GM18519 (cell line): ENCODE data around the gene AMPD2.

Source experiments
- ATAC-seq: cut with Tn5 transposase; IDR thresholded peaks from one replicate; pipeline ENCODE4 v1.9.1; 2021; ENCODE audit warnings: mild to moderate bottlenecking, moderate library complexity; ENCODE audit not compliant: unreplicated experiment, low FRiP score

The AMPD2 gene

DNA sequence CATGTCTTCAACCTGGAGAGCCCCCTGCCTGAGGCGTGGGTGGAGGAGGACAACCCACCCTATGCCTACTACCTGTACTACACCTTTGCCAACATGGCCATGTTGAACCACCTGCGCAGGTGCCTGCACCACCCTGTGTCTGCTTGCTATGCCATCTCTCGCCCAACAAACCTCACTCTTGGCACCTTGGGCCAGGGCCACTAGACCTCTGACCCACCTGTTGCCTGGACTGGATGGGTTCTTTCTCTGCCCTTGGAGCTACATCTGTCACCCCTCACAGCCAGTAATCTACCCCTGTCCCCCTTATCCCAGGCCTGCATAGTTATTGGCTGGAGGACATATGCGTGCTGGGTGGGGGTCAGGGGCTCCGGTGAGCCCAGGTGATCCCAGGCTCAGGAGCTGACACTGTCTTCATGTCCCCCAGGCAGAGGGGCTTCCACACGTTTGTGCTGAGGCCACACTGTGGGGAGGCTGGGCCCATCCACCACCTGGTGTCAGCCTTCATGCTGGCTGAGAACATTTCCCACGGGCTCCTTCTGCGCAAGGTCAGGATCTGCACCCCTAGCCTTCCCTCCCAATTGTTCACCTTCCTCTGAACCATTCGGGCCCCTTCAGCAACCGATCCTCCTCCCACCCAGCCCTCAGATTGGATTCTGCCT is 9.9 kb downstream of the AMPD2 start:
- no peak for ATAC-seq

DNA sequence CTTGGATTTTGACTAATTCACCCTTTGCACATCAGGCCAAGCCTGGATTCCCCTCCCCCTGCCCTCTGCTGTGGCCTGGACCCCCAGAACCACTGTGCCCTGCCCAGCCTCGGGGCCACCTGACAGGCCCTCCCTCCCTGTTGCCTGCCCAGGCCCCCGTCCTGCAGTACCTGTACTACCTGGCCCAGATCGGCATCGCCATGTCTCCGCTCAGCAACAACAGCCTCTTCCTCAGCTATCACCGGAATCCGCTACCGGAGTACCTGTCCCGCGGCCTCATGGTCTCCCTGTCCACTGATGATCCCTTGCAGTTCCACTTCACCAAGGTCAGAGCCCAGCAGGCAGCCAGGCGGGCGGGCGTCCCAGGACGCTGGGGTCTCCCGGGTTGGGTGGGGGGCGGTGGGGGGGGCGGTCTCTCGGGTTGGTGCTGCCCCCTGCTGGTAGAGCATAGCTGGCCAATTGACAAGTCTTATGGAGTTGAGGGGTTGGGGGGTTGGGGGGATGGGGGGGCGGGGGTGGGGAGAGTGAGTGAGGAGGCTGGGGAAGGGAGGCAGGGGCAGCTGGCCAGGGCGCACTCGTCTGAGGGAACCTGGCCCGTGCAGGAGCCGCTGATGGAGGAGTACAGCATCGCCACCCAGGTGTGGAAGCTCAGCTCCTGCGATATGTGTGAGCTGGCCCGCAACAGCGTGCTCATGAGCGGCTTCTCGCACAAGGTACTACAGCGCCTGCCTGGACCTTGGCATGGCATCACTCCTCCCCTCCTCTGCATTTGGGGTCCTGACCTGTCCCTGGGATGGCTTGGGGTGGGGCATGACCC is 10.7 kb downstream of the AMPD2 start:
- ATAC-seq: no peak

DNA sequence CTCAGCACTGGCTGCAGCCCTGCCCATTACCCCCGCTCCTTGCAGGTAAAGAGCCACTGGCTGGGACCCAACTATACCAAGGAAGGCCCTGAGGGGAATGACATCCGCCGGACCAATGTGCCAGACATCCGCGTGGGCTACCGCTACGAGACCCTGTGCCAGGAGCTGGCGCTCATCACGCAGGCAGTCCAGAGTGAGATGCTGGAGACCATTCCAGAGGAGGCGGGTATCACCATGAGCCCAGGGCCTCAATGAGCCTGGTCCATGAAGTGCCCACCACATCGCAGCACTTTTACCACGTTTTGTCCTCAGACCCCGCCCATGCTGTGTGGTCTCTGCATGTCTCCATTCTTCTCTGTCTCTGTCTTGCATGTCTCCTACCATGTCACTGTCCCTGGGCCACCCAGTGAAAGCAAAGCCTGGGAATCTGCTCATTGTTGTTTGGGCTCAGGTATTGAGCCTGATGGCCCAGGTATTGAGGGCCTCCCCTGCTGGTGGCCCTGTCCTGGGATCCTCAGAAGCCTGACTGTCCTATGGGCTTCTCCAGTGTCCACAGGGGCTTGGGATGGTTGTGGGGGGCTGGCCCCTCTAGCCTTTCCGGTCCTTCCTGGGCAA is 11.4 kb downstream of the AMPD2 start:
- ATAC-seq: no peak

DNA sequence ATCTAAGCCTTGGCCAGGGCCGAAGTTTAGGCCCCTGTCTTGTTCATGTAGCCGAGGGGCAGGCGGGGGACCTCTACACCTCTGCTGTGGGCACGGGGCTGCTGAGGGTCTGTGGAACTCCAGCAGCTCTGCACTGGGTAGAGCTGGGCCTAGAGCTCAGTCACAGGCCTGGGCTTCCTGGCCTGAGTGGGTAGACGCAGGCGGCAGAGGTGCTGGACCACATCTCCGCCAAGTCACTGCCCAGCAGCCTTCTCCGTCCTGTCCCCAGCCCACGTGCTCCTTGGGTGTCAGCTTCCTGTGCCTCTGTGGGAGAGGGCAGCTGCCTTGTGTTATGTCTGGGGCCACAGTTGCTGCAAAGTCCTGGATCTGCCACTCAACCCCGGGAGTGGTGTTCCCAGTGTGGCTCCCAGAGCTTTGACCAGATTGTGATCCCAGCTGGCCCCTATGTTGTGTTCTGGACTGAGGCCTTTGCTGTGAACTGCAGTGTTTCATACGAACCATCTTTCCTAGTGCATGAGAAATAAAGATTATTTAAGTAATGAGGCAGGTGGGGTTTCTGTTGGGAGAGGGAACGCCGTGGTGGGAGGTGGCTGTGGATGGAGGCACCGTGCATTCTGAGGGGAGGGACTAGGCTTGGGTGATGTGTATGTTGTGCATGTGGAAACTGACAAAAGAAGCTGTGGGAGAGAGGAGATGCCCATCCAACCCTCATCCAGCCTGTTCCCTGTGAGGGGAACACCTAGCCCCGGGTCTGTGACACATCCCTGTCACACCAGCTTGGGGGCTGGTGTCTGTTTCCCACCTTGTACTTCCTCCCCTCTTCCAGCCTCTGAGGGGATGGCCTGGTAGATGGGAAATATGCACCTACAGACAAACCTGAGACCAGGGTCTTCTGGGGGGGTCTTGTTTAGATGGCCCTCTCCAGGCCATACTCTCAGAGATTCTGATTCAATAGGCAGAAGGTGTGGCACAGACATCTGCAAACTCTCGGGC is 12.2 kb downstream of the AMPD2 start:
- no peak for ATAC-seq

DNA sequence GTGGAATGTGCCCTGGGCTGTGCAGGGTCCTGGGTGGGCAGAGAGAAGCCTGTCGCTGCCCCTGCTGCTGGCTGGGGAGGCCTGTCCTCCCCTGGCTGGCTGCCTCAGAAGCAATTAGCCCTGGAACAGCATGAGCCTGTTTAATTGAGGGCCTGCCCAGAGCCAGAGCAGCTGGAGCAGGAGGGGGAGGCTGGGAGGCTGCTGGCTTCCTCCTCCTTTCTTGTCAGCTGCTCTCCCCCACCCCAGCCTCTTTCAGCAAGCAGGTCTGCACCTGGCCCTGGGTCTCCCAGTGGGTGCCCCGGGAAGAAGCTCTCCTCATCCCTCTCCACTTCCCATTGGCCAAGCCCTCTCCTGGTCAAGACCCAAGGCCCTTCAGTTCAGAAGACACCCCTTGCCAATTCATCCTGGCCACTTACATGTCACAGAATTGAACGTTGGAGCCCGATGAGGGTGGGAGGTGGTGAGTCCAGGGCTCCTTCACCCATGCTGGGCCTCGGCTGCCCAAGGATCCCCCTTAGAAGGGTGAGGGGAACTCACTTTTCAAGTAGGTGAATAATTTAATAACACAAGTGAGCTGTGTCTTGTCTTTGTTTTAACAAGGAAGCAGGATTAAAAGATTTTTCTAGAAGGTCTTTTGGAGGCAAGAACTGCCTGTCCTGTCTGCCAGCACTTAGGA is 13.2 kb downstream of the AMPD2 start:
- no peak for ATAC-seq

DNA sequence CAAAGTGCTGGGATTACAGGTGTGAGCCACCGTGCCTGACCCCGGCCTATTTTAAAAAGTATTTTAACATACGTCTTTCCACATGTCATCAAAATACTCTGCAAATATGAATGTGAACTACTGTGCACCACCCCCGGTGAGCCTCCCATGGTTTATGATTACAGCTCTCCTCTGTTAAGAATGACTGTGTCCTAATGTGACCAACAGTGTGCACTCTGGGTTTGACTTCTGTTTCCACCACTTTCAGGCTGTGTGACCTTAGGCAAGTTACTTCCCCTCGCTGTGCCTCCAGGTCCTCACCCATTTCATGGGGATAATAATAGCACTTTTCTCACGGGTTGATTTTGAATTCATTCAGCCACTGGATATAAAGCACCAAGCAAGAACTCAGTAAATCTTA is 14.7 kb downstream of the AMPD2 start:
- ATAC-seq: no peak

DNA sequence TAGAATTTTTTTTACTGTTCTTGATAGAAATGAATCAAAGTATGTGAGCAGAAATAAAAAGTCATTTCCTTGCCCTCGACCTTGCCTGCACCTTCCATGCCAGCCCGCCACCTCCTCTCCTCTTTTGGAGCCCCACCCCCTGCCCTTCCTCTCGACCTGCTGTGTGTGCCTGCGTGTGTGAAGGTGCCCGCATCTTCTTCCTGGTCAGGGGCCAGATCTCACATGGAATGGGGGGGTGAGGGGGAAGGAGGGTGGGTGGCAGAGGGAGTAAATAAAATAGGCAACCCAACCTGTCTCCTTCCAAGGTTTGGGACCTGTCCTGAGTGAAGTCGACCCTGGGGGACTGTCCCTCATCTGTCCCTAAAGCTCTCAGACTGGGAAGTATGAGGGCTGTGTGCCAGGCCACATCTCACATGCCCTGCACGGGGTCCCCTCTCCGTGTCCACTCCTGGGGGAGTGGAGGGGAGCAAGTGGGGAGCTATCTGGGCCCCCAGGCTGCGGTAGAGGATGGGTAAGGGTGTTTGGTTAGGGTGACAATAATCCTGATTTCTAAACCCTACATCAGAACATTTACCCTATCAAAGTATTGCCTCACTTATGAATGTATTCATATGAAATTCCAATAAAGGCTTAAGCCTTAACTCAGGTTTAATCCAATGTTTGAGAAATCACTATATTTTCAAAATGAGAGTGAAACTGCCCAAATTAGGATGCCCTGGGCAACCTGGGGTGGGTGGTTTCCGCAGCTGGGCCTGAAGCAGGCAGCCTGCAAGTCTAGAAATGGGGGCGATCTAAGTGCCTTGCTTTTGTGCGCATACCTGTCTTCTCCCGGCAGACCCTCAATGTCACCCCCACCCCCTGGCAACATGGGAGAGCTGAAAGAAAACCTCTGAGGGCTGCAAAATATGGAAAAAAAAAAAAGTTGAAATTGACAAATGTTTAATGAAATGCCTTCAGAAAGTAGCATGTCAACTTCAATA is 15.4 kb downstream of the AMPD2 start:
- ATAC-seq: no peak

DNA sequence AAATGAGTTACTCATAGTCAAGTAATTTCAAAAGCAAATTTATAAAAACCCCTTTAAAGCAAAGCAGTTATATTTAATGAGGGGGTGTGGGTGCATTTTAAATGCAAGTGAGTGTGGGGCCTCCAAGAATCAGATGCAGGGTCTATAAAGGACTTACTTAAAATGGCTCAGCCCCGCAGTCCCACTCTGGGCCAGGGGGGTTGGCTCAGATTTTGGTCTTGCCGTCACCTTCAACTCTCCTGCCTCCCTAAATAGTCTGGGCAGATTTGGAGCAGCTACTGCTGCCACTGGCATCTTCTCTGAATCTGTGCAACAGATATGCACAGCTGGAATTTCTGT is 16.2 kb downstream of the AMPD2 start:
- ATAC-seq: no peak

DNA sequence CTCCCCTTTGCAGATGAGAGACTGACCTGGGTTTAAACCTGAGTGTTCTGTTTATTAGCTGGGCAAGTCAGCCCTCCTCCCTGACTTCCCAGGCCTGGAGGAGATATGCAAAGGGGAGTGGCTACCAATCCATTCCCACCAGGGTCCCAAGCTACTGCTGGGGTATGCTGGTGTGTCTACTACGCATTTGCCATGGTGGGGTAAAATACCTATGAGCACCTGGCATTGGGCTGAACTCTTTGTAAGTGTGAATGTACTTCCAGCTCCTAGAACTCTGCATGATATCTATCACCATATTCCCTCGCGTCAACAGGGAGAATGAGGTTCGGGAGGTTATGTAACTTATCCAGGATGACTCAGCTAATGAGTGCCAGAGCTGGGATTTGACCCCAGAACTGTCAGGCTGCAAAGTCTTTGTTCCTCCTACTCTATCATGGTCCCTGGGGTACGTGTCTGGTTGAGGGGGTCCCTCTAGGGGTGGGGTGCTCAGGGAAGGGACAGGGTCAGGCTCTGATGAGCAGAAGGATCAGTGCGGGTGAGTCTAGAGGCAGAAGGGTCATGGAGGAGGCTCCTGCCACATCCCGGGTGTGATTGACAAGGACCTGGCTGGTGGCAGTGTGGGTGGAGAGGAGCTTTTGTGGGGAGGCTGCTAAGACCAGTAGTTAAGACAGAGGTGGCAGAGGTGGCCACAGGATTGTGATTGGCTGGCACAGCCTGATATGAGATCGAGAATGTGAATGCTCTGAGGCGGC is 16.7 kb downstream of the AMPD2 start:
- no peak for ATAC-seq

DNA sequence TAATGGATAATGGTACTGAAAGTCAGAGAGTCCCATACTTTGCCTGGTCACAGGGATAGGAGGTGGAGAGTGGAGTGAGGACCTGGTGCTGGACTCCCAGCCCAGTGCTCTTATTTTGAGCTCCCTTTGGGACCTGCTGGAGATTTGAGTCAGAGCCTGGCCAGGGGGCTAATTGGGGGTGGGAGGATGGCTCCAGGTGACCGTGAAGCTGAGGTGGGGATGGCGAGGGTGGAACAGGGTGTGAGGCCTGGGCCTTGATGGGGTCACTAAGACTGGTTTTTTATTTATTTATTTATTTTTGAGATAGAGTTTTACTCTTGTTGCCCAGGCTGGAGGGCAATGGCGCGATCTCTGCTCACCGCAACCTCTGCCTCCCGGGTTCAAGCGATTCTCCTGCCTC is 17.8 kb downstream of the AMPD2 start:
- ATAC-seq: no peak

DNA sequence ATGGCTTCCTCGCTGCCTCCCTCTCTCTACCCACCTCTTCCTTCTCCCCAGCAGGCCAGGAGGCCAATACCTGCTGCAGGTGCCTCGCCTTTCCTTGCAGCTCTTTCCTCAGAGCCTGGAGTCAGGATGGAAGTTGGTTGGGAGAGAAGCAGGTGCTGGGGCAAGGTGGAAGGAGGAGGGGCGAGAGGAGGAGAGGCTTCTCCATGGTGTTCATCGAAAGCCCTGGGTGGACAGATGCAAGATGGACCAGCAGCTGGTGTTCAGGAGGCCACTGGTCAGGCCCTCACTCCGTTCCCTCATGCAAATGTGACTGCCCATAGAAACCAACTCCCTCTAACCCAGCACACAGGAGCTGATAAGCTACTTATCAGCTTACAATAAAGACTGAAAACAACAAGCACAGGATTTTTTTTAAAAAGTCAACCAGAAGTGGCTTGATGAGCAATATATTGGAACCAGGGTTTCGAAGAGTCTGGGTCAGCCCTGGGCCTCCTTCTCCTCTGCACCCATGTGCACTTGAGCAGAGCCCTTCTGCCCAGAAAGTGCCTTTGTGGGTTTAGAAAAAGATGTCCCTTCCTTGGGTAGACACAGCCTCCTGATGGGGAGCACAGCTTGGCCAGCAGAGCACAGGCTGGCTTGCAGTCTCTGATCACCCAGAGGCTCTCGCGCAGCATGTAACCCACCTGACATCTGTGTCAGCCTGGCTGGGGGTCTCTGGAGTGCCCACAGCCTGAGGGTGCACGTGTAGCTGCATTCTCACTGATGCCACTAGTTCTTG is 19.6 kb downstream of the AMPD2 start:
- no peak for ATAC-seq

DNA sequence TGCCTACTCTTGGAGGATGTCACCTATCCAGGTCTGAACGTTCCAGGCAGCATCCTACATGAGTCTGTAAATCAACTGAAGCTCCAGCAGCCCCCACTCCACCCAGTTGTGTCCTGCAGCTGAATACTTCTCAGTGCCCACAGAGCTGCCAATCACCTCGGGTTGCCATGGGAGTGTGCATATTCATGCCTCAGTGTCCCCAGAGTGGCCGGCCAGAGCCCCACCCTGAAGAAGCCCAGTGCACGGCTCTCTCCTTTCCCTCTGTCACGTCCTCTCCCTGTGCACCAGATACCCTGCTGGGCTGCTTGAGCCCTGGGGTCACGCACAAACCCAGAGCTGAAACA is 20.2 kb downstream of the AMPD2 start:
- ATAC-seq: no peak

DNA sequence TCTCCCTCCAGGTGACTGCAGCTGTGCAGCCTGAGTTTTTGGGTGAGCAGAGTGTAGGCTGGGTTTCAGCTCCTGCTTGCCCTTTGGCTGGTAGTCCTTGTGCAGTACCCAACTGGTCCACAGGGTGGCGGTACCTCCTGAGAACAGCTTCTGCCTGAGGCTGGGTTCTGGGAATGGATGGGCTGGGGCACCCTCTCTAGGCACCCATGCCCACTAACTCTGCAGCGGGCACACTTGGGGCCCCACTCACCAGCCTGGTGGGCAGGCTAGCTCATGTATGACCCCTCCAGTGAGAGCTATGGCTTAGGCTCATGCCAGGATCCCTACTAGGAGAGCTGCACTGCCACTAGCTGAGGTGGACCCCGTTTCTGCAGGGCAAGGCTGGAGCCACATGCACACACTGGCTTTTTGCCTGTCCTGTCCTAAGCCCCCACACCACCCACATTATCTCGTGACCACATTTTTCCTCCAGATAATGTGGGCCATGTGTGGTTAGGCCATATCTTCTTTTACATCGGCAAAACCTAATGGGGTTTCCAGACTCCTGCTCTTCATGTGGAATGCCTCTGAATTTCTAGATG is 20.7 kb downstream of the AMPD2 start:
- ATAC-seq: no peak

DNA sequence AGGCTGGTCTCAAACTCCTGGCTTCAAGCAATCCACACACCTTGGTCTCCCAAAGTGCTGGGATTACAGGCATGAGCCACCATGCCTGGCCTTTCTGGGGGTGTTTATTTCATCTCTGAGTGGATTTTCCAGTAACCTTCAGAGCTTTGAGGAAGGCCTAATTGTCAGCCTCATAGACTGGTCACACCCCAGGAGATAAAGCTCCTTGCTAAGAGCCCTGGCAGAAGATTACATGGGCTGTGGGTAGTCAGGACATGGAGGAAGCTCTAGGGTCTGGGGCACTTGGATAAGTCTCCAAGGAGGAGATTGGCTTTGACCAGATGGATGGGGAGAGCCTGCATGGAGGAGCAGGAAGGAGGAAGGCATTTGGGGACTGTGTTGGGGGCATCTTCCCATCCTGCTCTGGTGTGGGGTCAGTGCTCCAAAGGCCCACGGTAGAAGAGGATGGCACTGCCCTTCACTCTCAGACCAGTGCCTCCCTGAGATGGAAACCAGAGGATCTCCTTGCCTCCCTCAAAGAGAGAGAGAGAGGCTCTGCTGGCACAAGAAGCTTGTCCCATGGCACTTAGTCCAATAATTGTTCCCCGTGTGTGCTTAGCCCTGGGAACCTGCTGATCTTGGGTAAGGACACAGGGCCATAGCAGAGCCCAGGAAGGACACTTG is 21.6 kb downstream of the AMPD2 start:
- ATAC-seq: no peak

DNA sequence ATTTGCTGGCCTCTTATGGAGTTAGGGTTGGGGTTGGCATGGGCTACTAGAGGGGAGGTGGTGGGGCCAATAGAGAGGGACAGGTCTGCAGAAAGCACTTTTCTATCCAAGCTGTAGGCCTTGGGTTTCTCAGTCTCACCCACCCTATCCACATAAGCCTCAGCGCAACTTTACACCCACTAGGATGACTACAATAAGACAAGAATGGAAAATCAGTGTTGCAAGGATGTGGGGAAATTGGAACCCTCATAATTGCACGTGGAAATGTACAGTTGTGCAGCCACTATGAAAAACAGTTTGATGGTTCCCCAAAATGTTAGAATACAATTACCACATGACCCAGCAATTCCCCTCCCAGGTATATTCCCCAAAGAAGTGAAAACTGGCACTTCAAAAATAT is 22.2 kb downstream of the AMPD2 start:
- ATAC-seq: no peak

DNA sequence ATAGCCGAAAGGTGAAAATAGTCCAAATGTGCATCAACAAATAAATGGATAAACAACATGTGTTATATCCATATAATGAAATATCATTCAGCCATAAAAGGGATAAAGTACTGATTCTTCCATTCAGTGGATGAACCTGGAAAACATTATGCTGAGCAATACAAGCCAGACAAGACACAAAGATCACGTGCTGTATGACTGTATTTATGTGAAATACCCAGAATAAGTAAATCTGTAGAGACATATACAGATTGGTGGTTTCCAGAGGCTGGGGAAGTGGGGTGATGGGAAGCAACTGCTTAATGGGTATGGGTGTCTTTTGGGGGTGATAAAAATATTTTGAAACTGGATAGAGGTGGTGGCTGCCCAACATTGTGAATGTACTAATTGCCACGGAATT is 23.0 kb downstream of the AMPD2 start:
- no peak for ATAC-seq
